Measurements from ENCODE around the gene FAM83B. TPM values are rescaled to one million over a fixed set of nuclear protein-coding genes. Genes with fewer than 3 reads are reported as not detected.
"Not testable (repeated sequence)": the region's sequence is repeated elsewhere in the genome, so short reads cannot be mapped to it uniquely, and the experiment has no call there.

The FAM83B gene
- total and polyA plus RNA-seq, 10 of the 15 experiments (the other 5 are each of a cell fraction or from before 2014, with no cell fraction given) = 0.05 TPM; not detected in 9

DNA sequence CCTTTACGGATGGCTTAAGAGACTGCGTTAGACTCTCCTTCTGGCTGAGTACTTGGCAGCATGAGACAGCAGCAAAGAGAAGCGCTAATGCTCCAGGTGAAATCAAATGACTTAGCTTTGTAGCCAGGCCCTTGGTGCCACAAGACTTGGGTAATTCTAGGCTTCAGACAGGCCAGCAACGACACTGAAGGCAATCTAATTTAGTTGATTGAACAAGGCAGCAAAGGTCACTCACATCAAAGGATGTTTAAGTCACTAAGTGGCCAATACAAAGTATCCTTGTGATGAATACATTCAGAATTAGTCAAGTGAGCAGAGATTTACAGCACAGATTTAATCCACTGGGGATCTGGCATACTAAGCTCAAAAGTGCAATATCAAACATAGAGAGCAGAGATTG is 113.2 kb downstream of the FAM83B start:
- H3K4me1 ChIP-seq (ENCODE audit: control insufficient read depth, insufficient read depth, low read length) = no peaks in the 10 kb centered on the region
- H3K9ac ChIP-seq (ENCODE audit: control insufficient read depth, insufficient read depth, low read length) = no peak overlapping the region
- H3K79me2 ChIP-seq (ENCODE audit: control insufficient read depth, insufficient read depth, low read length) = no peaks in the 10 kb centered on the region
- no peak for TF ChIP-seq ZNF384 (IDR thresholded peaks at IDR 0.05; ENCODE audit: borderline replicate concordance, low read depth, low read length)
- no peak for TF ChIP-seq CREM (IDR thresholded peaks at IDR 0.05; ENCODE audit: low read depth)
- TF ChIP-seq RB1 (IDR thresholded peaks at IDR 0.05; ENCODE audit: borderline replicate concordance) = no peak
- no peak for TF ChIP-seq ATF7 (IDR thresholded peaks at IDR 0.05; ENCODE audit: low read depth)
- no peak for TF ChIP-seq ZSCAN29 (IDR thresholded peaks at IDR 0.05)
- no peak for TF ChIP-seq HDGF (IDR thresholded peaks at IDR 0.05)
- TF ChIP-seq, protein P1, sequence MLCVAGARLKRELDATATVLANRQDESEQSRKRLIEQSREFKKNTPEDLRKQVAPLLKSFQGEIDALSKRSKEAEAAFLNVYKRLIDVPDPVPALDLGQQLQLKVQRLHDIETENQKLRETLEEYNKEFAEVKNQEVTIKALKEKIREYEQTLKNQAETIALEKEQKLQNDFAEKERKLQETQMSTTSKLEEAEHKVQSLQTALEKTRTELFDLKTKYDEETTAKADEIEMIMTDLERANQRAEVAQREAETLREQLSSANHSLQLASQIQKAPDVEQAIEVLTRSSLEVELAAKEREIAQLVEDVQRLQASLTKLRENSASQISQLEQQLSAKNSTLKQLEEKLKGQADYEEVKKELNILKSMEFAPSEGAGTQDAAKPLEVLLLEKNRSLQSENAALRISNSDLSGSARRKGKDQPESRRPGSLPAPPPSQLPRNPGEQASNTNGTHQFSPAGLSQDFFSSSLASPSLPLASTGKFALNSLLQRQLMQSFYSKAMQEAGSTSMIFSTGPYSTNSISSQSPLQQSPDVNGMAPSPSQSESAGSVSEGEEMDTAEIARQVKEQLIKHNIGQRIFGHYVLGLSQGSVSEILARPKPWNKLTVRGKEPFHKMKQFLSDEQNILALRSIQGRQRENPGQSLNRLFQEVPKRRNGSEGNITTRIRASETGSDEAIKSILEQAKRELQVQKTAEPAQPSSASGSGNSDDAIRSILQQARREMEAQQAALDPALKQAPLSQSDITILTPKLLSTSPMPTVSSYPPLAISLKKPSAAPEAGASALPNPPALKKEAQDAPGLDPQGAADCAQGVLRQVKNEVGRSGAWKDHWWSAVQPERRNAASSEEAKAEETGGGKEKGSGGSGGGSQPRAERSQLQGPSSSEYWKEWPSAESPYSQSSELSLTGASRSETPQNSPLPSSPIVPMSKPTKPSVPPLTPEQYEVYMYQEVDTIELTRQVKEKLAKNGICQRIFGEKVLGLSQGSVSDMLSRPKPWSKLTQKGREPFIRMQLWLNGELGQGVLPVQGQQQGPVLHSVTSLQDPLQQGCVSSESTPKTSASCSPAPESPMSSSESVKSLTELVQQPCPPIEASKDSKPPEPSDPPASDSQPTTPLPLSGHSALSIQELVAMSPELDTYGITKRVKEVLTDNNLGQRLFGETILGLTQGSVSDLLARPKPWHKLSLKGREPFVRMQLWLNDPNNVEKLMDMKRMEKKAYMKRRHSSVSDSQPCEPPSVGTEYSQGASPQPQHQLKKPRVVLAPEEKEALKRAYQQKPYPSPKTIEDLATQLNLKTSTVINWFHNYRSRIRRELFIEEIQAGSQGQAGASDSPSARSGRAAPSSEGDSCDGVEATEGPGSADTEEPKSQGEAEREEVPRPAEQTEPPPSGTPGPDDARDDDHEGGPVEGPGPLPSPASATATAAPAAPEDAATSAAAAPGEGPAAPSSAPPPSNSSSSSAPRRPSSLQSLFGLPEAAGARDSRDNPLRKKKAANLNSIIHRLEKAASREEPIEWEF (IDR thresholded peaks at IDR 0.05; ENCODE audit: insufficient replicate concordance, low read depth, low read length) = no peak
- no peak for TF ChIP-seq CREB1 (IDR thresholded peaks at IDR 0.05; ENCODE audit: low read depth)
- TF ChIP-seq KLF5 (IDR thresholded peaks at IDR 0.05; ENCODE audit: partially characterized antibody) = no peak
- no peak for TF ChIP-seq CBX5 (IDR thresholded peaks at IDR 0.05; ENCODE audit: low read depth)
- TF ChIP-seq HDAC6 (IDR thresholded peaks at IDR 0.05; ENCODE audit: unreplicated experiment) = no peak
- H3K9me3 ChIP-seq (replicated peaks; ENCODE audit: control insufficient read depth, insufficient read depth, low read length) = no peaks in the 10 kb centered on the region
- SMC1A ChIA-PET (ENCODE audit: uncharacterized antibody, unreplicated experiment) = no interaction called here
- WGBS (ENCODE audit: insufficient coverage, insufficient replicate concordance, low lambda C conversion rate, missing lambda C conversion rate) = 50% methylated on average over 4 of the region's 4 CpGs
- DNase-seq (ENCODE audit: low read depth, low spot score) (no peak), ATAC-seq (no peak), FAIRE-seq (no peak)
- H3K4me2 ChIP-seq (ENCODE audit: control insufficient read depth, insufficient read depth) = no peak overlapping the region
- H4K20me1 ChIP-seq (ENCODE audit: control insufficient read depth, insufficient read depth) = no peaks in the 10 kb centered on the region
- POLR2A ChIA-PET = no interaction called here
- RAD21 ChIA-PET (ENCODE audit: unreplicated experiment) = no interaction called here
- H3K27me3 ChIP-seq (replicated peaks in 1 of 2; ENCODE audit: control insufficient read depth in 2 of 2, insufficient read depth in 2 of 2, low read length in 1 of 2) = no peaks in the 10 kb centered on the region
- in situ Hi-C loops (cut with MboI) (no loop called here), intact Hi-C loops (cut with micrococcal nuclease; ENCODE audit: unreplicated experiment) (no loop called here)
- no peak overlapping the region for H2AFZ ChIP-seq (ENCODE audit: control insufficient read depth, low read depth, low read length)
- no TSS peak for BruUV-seq (replicated peaks)
- no peak overlapping the region for H3K4me3 ChIP-seq
- H3K36me3 ChIP-seq (ENCODE audit: control insufficient read depth in 2 of 2, insufficient read depth in 2 of 2, low read length in 1 of 2) = no peaks in the 10 kb centered on the region
- CTCF ChIA-PET = no interaction called here
- no peak overlapping the region for H3K27ac ChIP-seq (ENCODE audit: control insufficient read depth, insufficient read depth)

DNA sequence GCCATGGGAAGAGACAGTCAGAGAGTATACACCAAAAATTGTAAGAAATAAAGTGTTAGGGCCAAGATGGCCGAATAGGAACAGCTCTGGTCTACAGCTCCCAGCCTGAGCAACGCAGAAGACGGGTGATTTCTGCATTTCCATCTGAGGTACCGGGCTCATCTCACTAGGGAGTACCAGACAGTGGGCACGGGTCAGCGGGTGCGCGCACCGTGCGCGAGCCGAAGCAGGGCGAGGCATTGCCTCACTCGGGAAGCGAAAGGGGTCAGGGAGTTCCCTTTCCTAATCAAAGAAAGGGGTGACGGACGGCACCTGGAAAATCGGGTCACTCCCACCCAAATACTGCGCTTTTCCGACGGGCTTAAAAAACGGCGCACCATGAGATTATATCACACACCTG is 114.8 kb downstream of the FAM83B start:
- in situ Hi-C loops (cut with MboI); RAD21 ChIA-PET (ENCODE audit: unreplicated experiment); BruUV-seq (replicated peaks); H3K4me3 ChIP-seq; H3K36me3 ChIP-seq (ENCODE audit: control insufficient read depth in 2 of 2, insufficient read depth in 2 of 2, low read length in 1 of 2); H3K27me3 ChIP-seq (replicated peaks in 1 of 2; ENCODE audit: control insufficient read depth in 2 of 2, insufficient read depth in 2 of 2, low read length in 1 of 2); intact Hi-C loops (cut with micrococcal nuclease; ENCODE audit: unreplicated experiment); H3K9ac ChIP-seq (ENCODE audit: control insufficient read depth, insufficient read depth, low read length); H3K27ac ChIP-seq (ENCODE audit: control insufficient read depth, insufficient read depth); H2AFZ ChIP-seq (ENCODE audit: control insufficient read depth, low read depth, low read length); H3K4me1 ChIP-seq (ENCODE audit: control insufficient read depth, insufficient read depth, low read length); DNase-seq (ENCODE audit: low read depth, low spot score); FAIRE-seq; ATAC-seq; CTCF ChIA-PET; POLR2A ChIA-PET; H3K9me3 ChIP-seq (replicated peaks; ENCODE audit: control insufficient read depth, insufficient read depth, low read length); H3K79me2 ChIP-seq (ENCODE audit: control insufficient read depth, insufficient read depth, low read length); H3K4me2 ChIP-seq (ENCODE audit: control insufficient read depth, insufficient read depth); H4K20me1 ChIP-seq (ENCODE audit: control insufficient read depth, insufficient read depth); SMC1A ChIA-PET (ENCODE audit: uncharacterized antibody, unreplicated experiment): not testable (repeated sequence)
- WGBS (ENCODE audit: insufficient coverage, insufficient replicate concordance, low lambda C conversion rate, missing lambda C conversion rate) = 46% methylated on average over 21 of the region's 23 CpGs

Measured in GM12878 (cell line).